GM23338 (cell line): ENCODE measurements around the gene KCNB1. TPM values are rescaled to one million over a fixed set of nuclear protein-coding genes. Genes with fewer than 3 reads are reported as not detected.

Experiments used
- ATAC-seq: fragments of 200-7000 bp; cut with Tn5 transposase; 3 replicates; pipeline ENCODE4 v1.9.1; 2020
- DNase-seq: peaks from one replicate; pipeline ENCODE4 v3.0.0-alpha.2; 2015; ENCODE audit warnings: low spot score
- H2AFZ ChIP-seq: fragments of 200-600 bp; sonication (generic); 2 replicates; pipeline ENCODE4 v1.8.0; 2016; ENCODE audit warnings: antibody characterized with exemption, mild to moderate bottlenecking, moderate library complexity
- H3F3A ChIP-seq: fragments of 200-600 bp; sonication (generic); replicated peaks from 2 replicates; pipeline ENCODE4 v1.8.0; 2017; ENCODE audit warnings: antibody characterized with exemption, mixed run types, low read depth
- H3K27ac ChIP-seq: fragments of 200-600 bp; sonication (generic); 2 replicates; pipeline ENCODE4 v1.6.1; 2016; ENCODE audit warnings: low read depth
- H3K27me3 ChIP-seq: fragments of 200-600 bp; sonication (generic); 2 replicates; pipeline ENCODE4 v1.8.0; 2016; ENCODE audit warnings: mild to moderate bottlenecking, mixed run types, moderate library complexity; ENCODE audit not compliant: insufficient read depth
- H3K36me3 ChIP-seq: fragments of 200-600 bp; sonication (generic); 2 replicates; pipeline ENCODE4 v1.8.0; 2016; ENCODE audit warnings: mild to moderate bottlenecking; ENCODE audit not compliant: insufficient read depth
- H3K4me1 ChIP-seq: fragments of 200-600 bp; sonication (generic); 2 replicates; pipeline ENCODE4 v1.8.0; 2016; ENCODE audit warnings: mild to moderate bottlenecking, moderate library complexity; ENCODE audit not compliant: insufficient read depth
- H3K4me2 ChIP-seq: fragments of 200-600 bp; sonication (generic); 2 replicates; pipeline ENCODE4 v1.7.1; 2017; ENCODE audit warnings: mixed run types
- H3K4me3 ChIP-seq: fragments of 200-600 bp; sonication (generic); 2 replicates; pipeline ENCODE4 v1.6.1; 2016; ENCODE audit warnings: mixed run types
- H3K79me2 ChIP-seq: fragments of 200-600 bp; sonication (generic); replicated peaks from 2 replicates; pipeline ENCODE4 v1.8.0; 2017; ENCODE audit warnings: mild to moderate bottlenecking; ENCODE audit not compliant: insufficient read depth
- H3K9me2 ChIP-seq: fragments of 200-600 bp; sonication (generic); 2 replicates; pipeline ENCODE4 v1.8.0; 2017; ENCODE audit not compliant: insufficient read depth
- H4K20me1 ChIP-seq: fragments of 200-600 bp; sonication (generic); replicated peaks from 2 replicates; pipeline ENCODE4 v1.8.0; 2017; ENCODE audit warnings: mild to moderate bottlenecking; ENCODE audit not compliant: insufficient read depth
- H3K27ac Mint-ChIP-seq: 2 replicates; pipeline ENCODE4 v1.8.0; 2020; ENCODE audit warnings: inconsistent platforms, mild to moderate bottlenecking, moderate library complexity, mixed read lengths
- H3K27me3 Mint-ChIP-seq: 3 replicates; pipeline ENCODE4 v1.8.0; 2022; ENCODE audit warnings: low read depth, mild to moderate bottlenecking, moderate library complexity, mixed read lengths, inconsistent platforms; ENCODE audit not compliant: insufficient read depth, poor library complexity
- H3K36me3 Mint-ChIP-seq: 3 replicates; pipeline ENCODE4 v1.8.0; 2021; ENCODE audit warnings: low read depth, mild to moderate bottlenecking, inconsistent platforms, moderate library complexity, mixed read lengths
- H3K4me1 Mint-ChIP-seq: 3 replicates; pipeline ENCODE4 v1.8.0; 2020; ENCODE audit warnings: mild to moderate bottlenecking, inconsistent platforms, mixed read lengths
- H3K4me3 Mint-ChIP-seq: 3 replicates; pipeline ENCODE4 v1.8.0; 2021; ENCODE audit warnings: moderate library complexity, mild to moderate bottlenecking, inconsistent platforms, mixed read lengths
- H3K9me3 Mint-ChIP-seq: 3 replicates; pipeline ENCODE4 v1.8.0; 2020; ENCODE audit warnings: moderate library complexity, mild to moderate bottlenecking, inconsistent platforms, mixed read lengths
- CREB1 ChIP-seq: fragments of 250-450 bp; sonication (Bioruptor Pico); IDR thresholded peaks from 2 replicates; pipeline ENCODE4 v1.5.0; 2020; ENCODE audit warnings: low read depth, mild to moderate bottlenecking, moderate library complexity
- EZH2 ChIP-seq: fragments of 200-600 bp; sonication (generic); IDR thresholded peaks from one replicate; pipeline ENCODE4 v1.8.0; 2017; ENCODE audit warnings: antibody characterized with exemption, mild to moderate bottlenecking, low read depth; ENCODE audit not compliant: unreplicated experiment
- EZH2phosphoT487 ChIP-seq: fragments of 200-600 bp; sonication (generic); IDR thresholded peaks from one replicate; pipeline ENCODE4 v1.8.1; 2018; ENCODE audit warnings: antibody characterized with exemption; ENCODE audit not compliant: unreplicated experiment
- JUNB ChIP-seq: IDR thresholded peaks from one replicate; pipeline ENCODE4 v1.6.1; 2016; ENCODE audit warnings: antibody characterized with exemption; ENCODE audit not compliant: unreplicated experiment
- NANOG ChIP-seq: IDR thresholded peaks from 2 replicates; pipeline ENCODE4 v1.6.1; 2016; ENCODE audit warnings: antibody characterized with exemption, borderline replicate concordance
- POLR2AphosphoS5 ChIP-seq: IDR thresholded peaks from 2 replicates; pipeline ENCODE4 v1.6.1; 2016; ENCODE audit warnings: antibody characterized with exemption, low read depth
- STAT1 ChIP-seq: IDR thresholded peaks from one replicate; pipeline ENCODE4 v1.6.1; 2016; ENCODE audit warnings: antibody characterized with exemption; ENCODE audit not compliant: unreplicated experiment
- ZNF114 ChIP-seq: fragments of 250-450 bp; sonication (Bioruptor Pico); IDR thresholded peaks from 2 replicates; pipeline ENCODE4 v1.5.0; 2020; ENCODE audit warnings: mild to moderate bottlenecking, moderate library complexity
- ZNF331 ChIP-seq: fragments of 250-450 bp; sonication (Bioruptor Pico); IDR thresholded peaks from 2 replicates; pipeline ENCODE4 v1.5.0; 2020; ENCODE audit warnings: low read depth, mild to moderate bottlenecking, moderate library complexity
- polyA plus RNA-seq: library from polyadenylated mRNA; unstranded; fragments of >200 nt; fragmentation: Nextera tagmentation; extraction: Ambion mirVana; gene quantifications from 2 replicates; pipeline ENCODE4 v1.2.1, GENCODE V29; 2016
- total RNA-seq: library from RNA; depleted of rRNA; stranded (reverse); fragments of >200 nt; shearing (Covaris generic); gene quantifications from 2 replicates; pipeline ENCODE4 v1.2.3, GENCODE V29; 2014
- TF ChIP-seq, protein P1 (sequence below): fragments of 250-450 bp; sonication (Bioruptor Pico); IDR thresholded peaks from 2 replicates; pipeline ENCODE4 v1.5.0; 2020; ENCODE audit warnings: mild to moderate bottlenecking, moderate library complexity
- TF ChIP-seq, protein P2 (sequence below), 2 experiments: fragments of 200-600 bp in 1 of 2; sonication (generic) in 1 of 2; conservative IDR thresholded peaks; 2 replicates each; pipeline versions ENCODE4 v1.5.1 to v1.6.1; 2016 to 2017; ENCODE audit warnings: antibody characterized with exemption in 2 of 2, low read depth in 2 of 2, mild to moderate bottlenecking in 2 of 2, moderate library complexity in 1 of 2
- TF ChIP-seq, protein P3 (sequence below): IDR thresholded peaks from 2 replicates; pipeline ENCODE4 v1.6.1; 2016; ENCODE audit warnings: antibody characterized with exemption

The KCNB1 gene
- total and polyA plus RNA-seq, 2 experiments from 2014 or later: 0.28 to 0.29 TPM

DNA sequence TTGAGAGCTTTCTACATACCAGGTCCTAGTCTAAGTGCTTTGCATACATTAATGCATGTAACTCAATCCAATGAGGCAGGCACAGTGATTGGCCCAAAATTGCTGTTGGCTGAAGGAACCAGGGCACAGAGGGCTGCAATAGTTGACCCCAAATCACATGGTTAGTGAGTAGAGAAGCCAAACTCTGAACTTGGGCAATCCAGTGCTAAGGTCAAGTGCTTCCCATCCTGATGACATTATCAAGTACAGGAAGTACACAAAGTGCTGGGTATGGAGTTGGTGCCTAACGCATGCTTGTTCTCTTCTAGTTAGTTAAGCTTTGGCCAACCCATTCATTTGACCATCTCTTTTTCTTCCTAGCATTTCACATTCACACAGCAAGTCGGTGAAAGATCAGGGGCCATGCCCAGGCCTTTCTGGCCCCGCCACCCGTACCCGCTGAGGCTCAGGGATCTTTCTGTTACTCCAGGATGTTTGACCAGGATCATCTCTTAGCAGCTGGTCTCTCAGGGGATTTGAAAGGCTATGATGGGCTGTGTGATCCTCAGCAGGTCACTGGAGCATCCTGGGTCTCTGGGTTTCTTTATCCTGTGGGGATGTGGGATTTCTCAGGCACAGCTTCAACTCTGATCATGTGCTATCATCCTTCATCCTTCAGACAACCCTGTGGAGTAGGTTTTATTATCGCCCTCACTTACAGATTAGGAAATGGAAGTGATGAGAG, 7.0 kb downstream of the KCNB1 start (continued):
- TF ChIP-seq, protein P1, sequence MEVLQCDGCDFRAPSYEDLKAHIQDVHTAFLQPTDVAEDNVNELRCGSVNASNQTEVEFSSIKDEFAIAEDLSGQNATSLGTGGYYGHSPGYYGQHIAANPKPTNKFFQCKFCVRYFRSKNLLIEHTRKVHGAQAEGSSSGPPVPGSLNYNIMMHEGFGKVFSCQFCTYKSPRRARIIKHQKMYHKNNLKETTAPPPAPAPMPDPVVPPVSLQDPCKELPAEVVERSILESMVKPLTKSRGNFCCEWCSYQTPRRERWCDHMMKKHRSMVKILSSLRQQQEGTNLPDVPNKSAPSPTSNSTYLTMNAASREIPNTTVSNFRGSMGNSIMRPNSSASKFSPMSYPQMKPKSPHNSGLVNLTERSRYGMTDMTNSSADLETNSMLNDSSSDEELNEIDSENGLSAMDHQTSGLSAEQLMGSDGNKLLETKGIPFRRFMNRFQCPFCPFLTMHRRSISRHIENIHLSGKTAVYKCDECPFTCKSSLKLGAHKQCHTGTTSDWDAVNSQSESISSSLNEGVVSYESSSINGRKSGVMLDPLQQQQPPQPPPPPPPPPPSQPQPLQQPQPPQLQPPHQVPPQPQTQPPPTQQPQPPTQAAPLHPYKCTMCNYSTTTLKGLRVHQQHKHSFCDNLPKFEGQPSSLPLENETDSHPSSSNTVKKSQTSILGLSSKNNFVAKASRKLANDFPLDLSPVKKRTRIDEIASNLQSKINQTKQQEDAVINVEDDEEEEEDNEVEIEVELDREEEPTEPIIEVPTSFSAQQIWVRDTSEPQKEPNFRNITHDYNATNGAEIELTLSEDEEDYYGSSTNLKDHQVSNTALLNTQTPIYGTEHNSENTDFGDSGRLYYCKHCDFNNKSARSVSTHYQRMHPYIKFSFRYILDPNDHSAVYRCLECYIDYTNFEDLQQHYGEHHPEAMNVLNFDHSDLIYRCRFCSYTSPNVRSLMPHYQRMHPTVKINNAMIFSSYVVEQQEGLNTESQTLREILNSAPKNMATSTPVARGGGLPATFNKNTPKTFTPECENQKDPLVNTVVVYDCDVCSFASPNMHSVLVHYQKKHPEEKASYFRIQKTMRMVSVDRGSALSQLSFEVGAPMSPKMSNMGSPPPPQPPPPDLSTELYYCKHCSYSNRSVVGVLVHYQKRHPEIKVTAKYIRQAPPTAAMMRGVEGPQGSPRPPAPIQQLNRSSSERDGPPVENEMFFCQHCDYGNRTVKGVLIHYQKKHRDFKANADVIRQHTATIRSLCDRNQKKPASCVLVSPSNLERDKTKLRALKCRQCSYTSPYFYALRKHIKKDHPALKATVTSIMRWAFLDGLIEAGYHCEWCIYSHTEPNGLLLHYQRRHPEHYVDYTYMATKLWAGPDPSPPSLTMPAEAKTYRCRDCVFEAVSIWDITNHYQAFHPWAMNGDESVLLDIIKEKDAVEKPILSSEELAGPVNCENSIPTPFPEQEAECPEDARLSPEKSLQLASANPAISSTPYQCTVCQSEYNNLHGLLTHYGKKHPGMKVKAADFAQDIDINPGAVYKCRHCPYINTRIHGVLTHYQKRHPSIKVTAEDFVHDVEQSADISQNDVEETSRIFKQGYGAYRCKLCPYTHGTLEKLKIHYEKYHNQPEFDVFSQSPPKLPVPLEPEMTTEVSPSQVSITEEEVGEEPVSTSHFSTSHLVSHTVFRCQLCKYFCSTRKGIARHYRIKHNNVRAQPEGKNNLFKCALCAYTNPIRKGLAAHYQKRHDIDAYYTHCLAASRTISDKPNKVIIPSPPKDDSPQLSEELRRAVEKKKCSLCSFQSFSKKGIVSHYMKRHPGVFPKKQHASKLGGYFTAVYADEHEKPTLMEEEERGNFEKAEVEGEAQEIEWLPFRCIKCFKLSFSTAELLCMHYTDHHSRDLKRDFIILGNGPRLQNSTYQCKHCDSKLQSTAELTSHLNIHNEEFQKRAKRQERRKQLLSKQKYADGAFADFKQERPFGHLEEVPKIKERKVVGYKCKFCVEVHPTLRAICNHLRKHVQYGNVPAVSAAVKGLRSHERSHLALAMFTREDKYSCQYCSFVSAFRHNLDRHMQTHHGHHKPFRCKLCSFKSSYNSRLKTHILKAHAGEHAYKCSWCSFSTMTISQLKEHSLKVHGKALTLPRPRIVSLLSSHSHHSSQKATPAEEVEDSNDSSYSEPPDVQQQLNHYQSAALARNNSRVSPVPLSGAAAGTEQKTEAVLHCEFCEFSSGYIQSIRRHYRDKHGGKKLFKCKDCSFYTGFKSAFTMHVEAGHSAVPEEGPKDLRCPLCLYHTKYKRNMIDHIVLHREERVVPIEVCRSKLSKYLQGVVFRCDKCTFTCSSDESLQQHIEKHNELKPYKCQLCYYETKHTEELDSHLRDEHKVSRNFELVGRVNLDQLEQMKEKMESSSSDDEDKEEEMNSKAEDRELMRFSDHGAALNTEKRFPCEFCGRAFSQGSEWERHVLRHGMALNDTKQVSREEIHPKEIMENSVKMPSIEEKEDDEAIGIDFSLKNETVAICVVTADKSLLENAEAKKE: no peak
- TF ChIP-seq, protein P2, sequence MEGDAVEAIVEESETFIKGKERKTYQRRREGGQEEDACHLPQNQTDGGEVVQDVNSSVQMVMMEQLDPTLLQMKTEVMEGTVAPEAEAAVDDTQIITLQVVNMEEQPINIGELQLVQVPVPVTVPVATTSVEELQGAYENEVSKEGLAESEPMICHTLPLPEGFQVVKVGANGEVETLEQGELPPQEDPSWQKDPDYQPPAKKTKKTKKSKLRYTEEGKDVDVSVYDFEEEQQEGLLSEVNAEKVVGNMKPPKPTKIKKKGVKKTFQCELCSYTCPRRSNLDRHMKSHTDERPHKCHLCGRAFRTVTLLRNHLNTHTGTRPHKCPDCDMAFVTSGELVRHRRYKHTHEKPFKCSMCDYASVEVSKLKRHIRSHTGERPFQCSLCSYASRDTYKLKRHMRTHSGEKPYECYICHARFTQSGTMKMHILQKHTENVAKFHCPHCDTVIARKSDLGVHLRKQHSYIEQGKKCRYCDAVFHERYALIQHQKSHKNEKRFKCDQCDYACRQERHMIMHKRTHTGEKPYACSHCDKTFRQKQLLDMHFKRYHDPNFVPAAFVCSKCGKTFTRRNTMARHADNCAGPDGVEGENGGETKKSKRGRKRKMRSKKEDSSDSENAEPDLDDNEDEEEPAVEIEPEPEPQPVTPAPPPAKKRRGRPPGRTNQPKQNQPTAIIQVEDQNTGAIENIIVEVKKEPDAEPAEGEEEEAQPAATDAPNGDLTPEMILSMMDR (conservative IDR thresholded peaks at IDR 0.05; ENCODE audit: low read depth in 2 of 2): no peak
- TF ChIP-seq ZNF331 (CRISPR knock-in tag) (no peak), EZH2phosphoT487 (no peak)

- H3K9me3 Mint-ChIP-seq: no peaks in the 10 kb centered on the region; the same call in 2 of the 3 replicates
- Histone ChIP-seq H3K4me3 (no peak overlapping the region), H3K9me2 (no peaks in the 10 kb centered on the region), H4K20me1 (no peaks in the 10 kb centered on the region), H2AFZ (no peak overlapping the region), H3K27ac (no peak overlapping the region), H3K4me2 (no peak overlapping the region), H3K4me1 (no peaks in the 10 kb centered on the region), H3K36me3 (no peaks in the 10 kb centered on the region), H3K79me2 (no peaks in the 10 kb centered on the region), H3F3A (no peaks in the 10 kb centered on the region), H3K27me3 (no peaks in the 10 kb centered on the region)
- H3K27me3 Mint-ChIP-seq: no peaks in the 10 kb centered on the region
- no peak overlapping the region for H3K27ac Mint-ChIP-seq
- DNase-seq (no peak), ATAC-seq (no peak)
- no peaks in the 10 kb centered on the region for H3K36me3 Mint-ChIP-seq
- H3K4me3 Mint-ChIP-seq: no peak overlapping the region
- peaks cover 9% of the 10 kb centered on the region for H3K4me1 Mint-ChIP-seq
- TF ChIP-seq, protein P3, sequence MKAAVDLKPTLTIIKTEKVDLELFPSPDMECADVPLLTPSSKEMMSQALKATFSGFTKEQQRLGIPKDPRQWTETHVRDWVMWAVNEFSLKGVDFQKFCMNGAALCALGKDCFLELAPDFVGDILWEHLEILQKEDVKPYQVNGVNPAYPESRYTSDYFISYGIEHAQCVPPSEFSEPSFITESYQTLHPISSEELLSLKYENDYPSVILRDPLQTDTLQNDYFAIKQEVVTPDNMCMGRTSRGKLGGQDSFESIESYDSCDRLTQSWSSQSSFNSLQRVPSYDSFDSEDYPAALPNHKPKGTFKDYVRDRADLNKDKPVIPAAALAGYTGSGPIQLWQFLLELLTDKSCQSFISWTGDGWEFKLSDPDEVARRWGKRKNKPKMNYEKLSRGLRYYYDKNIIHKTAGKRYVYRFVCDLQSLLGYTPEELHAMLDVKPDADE: no peak
- TF ChIP-seq EZH2phosphoT487 (no peak), POLR2AphosphoS5 (no peak), JUNB (no peak), STAT1 (no peak), CREB1 (CRISPR knock-in tag) (no peak), ZNF114 (CRISPR knock-in tag) (no peak), EZH2 (no peak), NANOG (no peak)
- TF ChIP-seq, protein P2 (conservative IDR thresholded peaks at IDR 0.05; ENCODE audit: low read depth in 2 of 2): no peak
Measured at GRCh38 chr20:49471397-49471796, 11.1 kb downstream of the KCNB1 start.
